BLaER1 treated with 17β-estradiol and CSF1 and Interleukin-3, amounts not matched to agents 10 nM and 100 nM (cell line): ENCODE measurements around the gene PRKG1.

Experiments
- H3K27ac ChIP-seq, 11 experiments: shearing (Covaris generic); formaldehyde crosslinking; 2 replicates each; pipeline ENCODE4 v1.8.1; 2022
- H3K27me3 ChIP-seq, 11 experiments: shearing (Covaris generic); formaldehyde crosslinking; 2 replicates each; pipeline ENCODE4 v1.8.1; 2022
- H3K36me3 ChIP-seq, 11 experiments: shearing (Covaris generic); formaldehyde crosslinking; 2 replicates each; pipeline ENCODE4 v1.8.1; 2022
- H3K4me1 ChIP-seq, 10 experiments: shearing (Covaris generic); formaldehyde crosslinking; 2 replicates each; pipeline ENCODE4 v1.8.1; 2022
- H3K4me2 ChIP-seq, 11 experiments: shearing (Covaris generic); formaldehyde crosslinking; 2 replicates each; pipeline ENCODE4 v1.8.1; 2022
- H3K4me3 ChIP-seq, 10 experiments: shearing (Covaris generic); formaldehyde crosslinking; 2 replicates each; pipeline ENCODE4 v1.8.1; 2022
- H3K9ac ChIP-seq, 11 experiments: shearing (Covaris generic); formaldehyde crosslinking; 2 replicates each; pipeline ENCODE4 v1.8.1; 2022
- H3K9me3 ChIP-seq, 11 experiments: shearing (Covaris generic); formaldehyde crosslinking; replicated peaks in 1 of 11; 2 replicates each; pipeline ENCODE4 v1.8.1; 2022
- H4K20me1 ChIP-seq, 11 experiments: shearing (Covaris generic); formaldehyde crosslinking; 2 replicates each; pipeline ENCODE4 v1.8.1; 2022
- Cebpa-rat ChIP-seq, 11 experiments: shearing (Covaris generic); IDR thresholded peaks; 2 replicates each; pipeline ENCODE4 v1.8.1; 2022

The PRKG1 gene

DNA sequence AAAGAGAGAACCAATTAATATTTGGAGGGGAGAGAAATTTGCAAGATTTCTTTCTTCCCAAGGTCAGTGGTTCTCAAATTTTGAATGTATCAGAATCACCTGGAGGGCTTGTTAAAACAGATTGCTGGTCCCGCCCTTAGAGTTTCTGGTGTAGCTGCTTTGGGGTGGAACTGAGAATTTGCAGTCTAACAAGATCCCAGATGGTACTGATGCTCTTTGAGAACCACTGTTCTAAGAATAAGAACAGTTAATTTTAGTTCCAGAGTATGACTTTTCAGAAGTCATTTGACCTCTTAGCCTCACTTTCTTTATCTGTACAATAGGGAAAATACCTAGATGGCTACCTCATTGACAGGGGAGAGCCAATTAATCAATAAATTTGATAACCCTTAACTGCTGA is 161.6 kb downstream of the PRKG1 start:
- H3K4me1 ChIP-seq: no peaks in the 10 kb centered on the region
- no peaks in the 10 kb centered on the region for H3K36me3 ChIP-seq
- no peak overlapping the region for H3K9ac ChIP-seq
- no peak overlapping the region for H3K4me2 ChIP-seq
- H3K27ac ChIP-seq: no peak overlapping the region
- no peak overlapping the region for H3K4me3 ChIP-seq
- H3K27me3 ChIP-seq: no peaks in the 10 kb centered on the region
- no peaks in the 10 kb centered on the region for H3K9me3 ChIP-seq
- TF ChIP-seq Cebpa-rat (IDR thresholded peaks at IDR 0.05): no peak
- no peaks in the 10 kb centered on the region for H4K20me1 ChIP-seq

GRCh38 chr10:51239006-51239405 is 164.7 kb downstream of the PRKG1 start:
- TF ChIP-seq Cebpa-rat (IDR thresholded peaks at IDR 0.05): no peak
- Histone ChIP-seq H3K27me3 (no peaks in the 10 kb centered on the region), H3K9ac (no peak overlapping the region), H3K4me3 (no peak overlapping the region), H4K20me1 (no peaks in the 10 kb centered on the region), H3K36me3 (no peaks in the 10 kb centered on the region), H3K27ac (no peak overlapping the region), H3K4me1 (no peaks in the 10 kb centered on the region), H3K4me2 (no peak overlapping the region), H3K9me3 (no peaks in the 10 kb centered on the region)

GRCh38 chr10:51241461-51241860 is 167.2 kb downstream of the PRKG1 start:
- Histone ChIP-seq H3K9me3 (no peaks in the 10 kb centered on the region), H3K36me3 (no peaks in the 10 kb centered on the region), H3K27me3 (no peaks in the 10 kb centered on the region), H3K4me1 (no peaks in the 10 kb centered on the region), H3K4me2 (no peak overlapping the region), H4K20me1 (no peaks in the 10 kb centered on the region), H3K27ac (no peak overlapping the region), H3K9ac (no peak overlapping the region), H3K4me3 (no peak overlapping the region)
- no peak for TF ChIP-seq Cebpa-rat (IDR thresholded peaks at IDR 0.05)

- no peak overlapping the region for H3K4me3 ChIP-seq
- H3K27me3 ChIP-seq: no peaks in the 10 kb centered on the region
- H3K27ac ChIP-seq: no peak overlapping the region
- no peaks in the 10 kb centered on the region for H4K20me1 ChIP-seq
- no peaks in the 10 kb centered on the region for H3K36me3 ChIP-seq
- no peaks in the 10 kb centered on the region for H3K4me1 ChIP-seq
- no peak for TF ChIP-seq Cebpa-rat (IDR thresholded peaks at IDR 0.05)
- no peaks in the 10 kb centered on the region for H3K9me3 ChIP-seq
- no peak overlapping the region for H3K9ac ChIP-seq
- no peak overlapping the region for H3K4me2 ChIP-seq
Measured at GRCh38 chr10:51242393-51242792, 168.1 kb downstream of the PRKG1 start.

DNA sequence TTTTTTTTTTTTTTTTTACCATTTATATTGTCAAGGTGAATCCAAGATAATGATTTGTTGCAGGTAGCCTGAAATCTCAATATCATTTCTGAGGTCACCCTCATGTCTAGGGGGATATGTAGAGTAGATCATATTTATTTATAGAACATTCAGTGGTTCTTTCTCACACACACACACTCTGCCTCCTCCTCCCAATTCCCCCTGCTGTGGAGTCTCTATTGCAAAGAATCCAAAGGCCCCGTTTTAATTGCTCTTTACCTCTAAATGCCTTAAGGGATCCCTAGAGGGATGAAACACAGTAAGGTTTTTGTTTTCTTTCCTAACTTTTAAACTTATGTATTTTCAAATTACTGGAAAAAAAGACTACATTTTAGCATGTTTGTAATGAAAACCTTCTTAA is 170.0 kb downstream of the PRKG1 start:
- Histone ChIP-seq H3K9me3 (no peaks in the 10 kb centered on the region), H3K9ac (no peak overlapping the region), H3K4me3 (no peak overlapping the region), H3K27ac (no peak overlapping the region), H3K27me3 (no peaks in the 10 kb centered on the region), H4K20me1 (no peaks in the 10 kb centered on the region), H3K4me1 (no peaks in the 10 kb centered on the region), H3K36me3 (no peaks in the 10 kb centered on the region), H3K4me2 (no peak overlapping the region)
- TF ChIP-seq Cebpa-rat (IDR thresholded peaks at IDR 0.05): no peak

- Histone ChIP-seq H3K27ac (no peak overlapping the region), H3K27me3 (no peaks in the 10 kb centered on the region), H4K20me1 (no peaks in the 10 kb centered on the region), H3K9ac (no peak overlapping the region), H3K4me3 (no peak overlapping the region), H3K4me2 (no peak overlapping the region), H3K36me3 (no peaks in the 10 kb centered on the region), H3K9me3 (no peaks in the 10 kb centered on the region), H3K4me1 (no peaks in the 10 kb centered on the region)
- no peak for TF ChIP-seq Cebpa-rat (IDR thresholded peaks at IDR 0.05)
Measured at GRCh38 chr10:51244748-51245490, 170.6 kb downstream of the PRKG1 start.

DNA sequence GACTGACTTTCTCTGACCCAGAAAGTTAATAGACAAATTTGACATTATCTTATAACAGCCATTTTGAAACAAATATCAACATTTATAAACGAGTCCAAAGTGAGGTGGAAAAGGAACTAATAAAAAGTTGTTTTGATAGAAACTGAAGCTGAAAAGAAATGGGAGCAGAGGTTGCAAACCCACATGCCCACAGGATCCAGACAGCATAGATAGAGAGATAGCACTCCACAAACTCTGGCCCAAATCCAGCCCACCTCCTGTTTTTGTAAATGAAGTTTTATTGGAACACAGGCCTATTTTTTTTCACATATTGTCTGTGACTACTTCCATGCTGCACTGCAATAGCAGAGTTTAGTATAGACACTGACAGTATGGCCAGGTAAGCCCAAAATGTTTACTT is 171.9 kb downstream of the PRKG1 start:
- Histone ChIP-seq H3K9me3 (no peaks in the 10 kb centered on the region), H3K4me3 (no peak overlapping the region), H4K20me1 (no peaks in the 10 kb centered on the region), H3K4me1 (no peaks in the 10 kb centered on the region), H3K9ac (no peak overlapping the region), H3K27ac (no peak overlapping the region), H3K27me3 (no peaks in the 10 kb centered on the region), H3K36me3 (no peaks in the 10 kb centered on the region), H3K4me2 (no peak overlapping the region)
- no peak for TF ChIP-seq Cebpa-rat (IDR thresholded peaks at IDR 0.05)

- Histone ChIP-seq H3K27ac (no peak overlapping the region), H3K9me3 (no peaks in the 10 kb centered on the region), H4K20me1 (no peaks in the 10 kb centered on the region), H3K27me3 (no peaks in the 10 kb centered on the region), H3K36me3 (no peaks in the 10 kb centered on the region), H3K4me3 (no peak overlapping the region), H3K9ac (no peak overlapping the region), H3K4me1 (no peaks in the 10 kb centered on the region), H3K4me2 (no peak overlapping the region)
- TF ChIP-seq Cebpa-rat (IDR thresholded peaks at IDR 0.05): no peak
Measured at GRCh38 chr10:51250278-51250920, 176.1 kb downstream of the PRKG1 start.

- Histone ChIP-seq H3K4me2 (no peak overlapping the region), H3K9me3 (no peaks in the 10 kb centered on the region), H3K36me3 (no peaks in the 10 kb centered on the region), H3K27ac (no peak overlapping the region), H3K27me3 (no peaks in the 10 kb centered on the region), H4K20me1 (no peaks in the 10 kb centered on the region), H3K4me3 (no peak overlapping the region), H3K9ac (no peak overlapping the region), H3K4me1 (no peaks in the 10 kb centered on the region)
- TF ChIP-seq Cebpa-rat (IDR thresholded peaks at IDR 0.05): no peak
Measured at GRCh38 chr10:51251110-51251509, 176.8 kb downstream of the PRKG1 start.

- Histone ChIP-seq H3K4me2 (no peak overlapping the region), H3K4me1 (no peaks in the 10 kb centered on the region), H3K9ac (no peak overlapping the region), H4K20me1 (no peaks in the 10 kb centered on the region), H3K36me3 (no peaks in the 10 kb centered on the region), H3K9me3 (no peaks in the 10 kb centered on the region), H3K27me3 (no peaks in the 10 kb centered on the region), H3K27ac (no peak overlapping the region), H3K4me3 (no peak overlapping the region)
- no peak for TF ChIP-seq Cebpa-rat (IDR thresholded peaks at IDR 0.05)
Measured at GRCh38 chr10:51255381-51255780, 181.1 kb downstream of the PRKG1 start.
